Activated CD4-positive, CD25-positive, alpha-beta regulatory T cell treated with anti-CD3 and anti-CD28 coated beads, Interleukin-2, amount 50 U/mL, for 24 hours (primary cell): ENCODE results near the gene ZFP36L1.
"Not testable (repeated sequence)": the region's sequence is repeated elsewhere in the genome, so short reads cannot be mapped to it uniquely, and the experiment has no call there.

Source experiments
- ATAC-seq, 2 donors: fragments of 150-1000 bp; cut with Tn5 transposase; one replicate each; pipeline ENCODE4 v1.10.0; 2021; ENCODE audit warnings: mild to moderate bottlenecking in 1 of 2, moderate library complexity in 1 of 2

Gene ZFP36L1

GRCh38 chr14:68783408-68784225, 9.2 kb downstream of the ZFP36L1 start:
- no peak for ATAC-seq

- peak; percentile 68 to 73 for ATAC-seq
Observed at GRCh38 chr14:68782091-68782981, 10.5 kb downstream of the ZFP36L1 start.

- peak; percentile 35 to 39 for ATAC-seq
Observed at GRCh38 chr14:68781161-68782021, 11.5 kb downstream of the ZFP36L1 start.

GRCh38 chr14:68780358-68781160, 12.3 kb downstream of the ZFP36L1 start:
- ATAC-seq = no peak

GRCh38 chr14:68779761-68780323, 13.0 kb downstream of the ZFP36L1 start:
- ATAC-seq = peak; percentile 47 to 57

- no peak for ATAC-seq
Observed at GRCh38 chr14:68777644-68778043, 15.2 kb downstream of the ZFP36L1 start.

GRCh38 chr14:68775614-68776126, 17.2 kb downstream of the ZFP36L1 start:
- ATAC-seq = no peak

GRCh38 chr14:68774771-68775613, 17.9 kb downstream of the ZFP36L1 start:
- ATAC-seq = no peak

- peak in 1 of 2 donors; percentile 38 for ATAC-seq
Observed at GRCh38 chr14:68772761-68773381, 20.0 kb downstream of the ZFP36L1 start.

- peak in 1 of 2 donors; percentile 31 for ATAC-seq
Observed at GRCh38 chr14:68771631-68772030, 21.2 kb downstream of the ZFP36L1 start.

- peak in 1 of 2 donors; percentile 42 for ATAC-seq
Observed at GRCh38 chr14:68770553-68771286, 22.1 kb downstream of the ZFP36L1 start.

- ATAC-seq = no peak
Observed at GRCh38 chr14:68770051-68770450, 22.8 kb downstream of the ZFP36L1 start.

- no peak for ATAC-seq
Observed at GRCh38 chr14:68768316-68768715, 24.6 kb downstream of the ZFP36L1 start.

GRCh38 chr14:68767248-68767645, 25.6 kb downstream of the ZFP36L1 start:
- ATAC-seq = no peak

- peak; percentile 82 to 84 for ATAC-seq
Observed at GRCh38 chr14:68766299-68767247, 26.3 kb downstream of the ZFP36L1 start.

- not testable (repeated sequence) for ATAC-seq
Observed at GRCh38 chr14:68763843-68764242, 29.0 kb downstream of the ZFP36L1 start.

GRCh38 chr14:68762953-68763764, 29.7 kb downstream of the ZFP36L1 start:
- no peak for ATAC-seq
